Measurements from ENCODE around the gene ZFYVE9. TPM values are rescaled to one million over a fixed set of nuclear protein-coding genes. Genes with fewer than 3 reads are reported as not detected.
A peak's percentile ranks its signal among the peaks of the same experiment; 100 is the strongest.

The ZFYVE9 gene
- total and polyA plus RNA-seq, 2 experiments from 2014 or later = 5.4 to 27.3 TPM

DNA sequence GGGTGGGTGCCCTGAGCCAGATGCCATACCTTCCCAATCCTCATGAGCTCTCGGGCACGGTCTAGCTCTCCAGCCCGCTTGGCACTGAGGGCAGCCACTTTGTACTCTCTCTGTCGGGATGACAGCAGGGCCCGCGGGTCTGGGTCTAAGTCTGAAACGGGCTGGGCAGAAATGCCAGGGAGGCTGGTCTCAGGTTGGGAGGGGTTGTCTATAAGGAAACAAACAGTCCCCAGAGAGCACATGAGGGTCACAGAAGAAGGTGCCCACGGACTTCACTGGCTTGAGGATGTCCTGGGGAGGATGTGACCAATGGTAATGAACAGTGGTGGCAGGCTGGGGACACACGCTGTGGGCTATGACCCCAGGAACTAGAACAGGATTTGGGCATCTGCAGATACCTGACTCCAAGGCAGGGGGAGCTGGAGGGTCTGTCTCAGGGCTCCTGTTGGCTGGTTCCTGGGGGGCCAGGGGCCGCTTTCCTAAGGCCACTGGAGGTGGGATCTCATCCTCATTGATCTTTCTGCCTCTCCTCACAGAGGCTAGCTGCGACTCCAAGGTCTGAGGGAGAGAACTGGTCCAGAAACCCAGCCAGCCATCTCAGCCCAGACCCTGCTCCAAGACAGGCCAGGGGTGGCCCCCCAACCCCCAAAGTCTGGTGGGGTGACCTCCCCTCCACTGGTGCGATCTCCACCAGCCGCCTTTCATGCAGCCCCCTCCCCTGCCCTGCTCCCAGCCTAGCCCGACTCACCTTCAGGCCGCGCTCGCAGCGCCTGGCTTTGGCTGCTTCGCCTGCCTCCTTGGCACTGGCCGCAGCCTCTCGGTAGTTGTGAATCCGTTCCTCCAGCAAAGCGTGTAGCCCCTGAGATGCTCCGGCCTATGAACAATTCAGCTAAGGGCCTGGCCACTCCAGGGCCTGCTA is 218.0 kb downstream of the ZFYVE9 start:
- Histone ChIP-seq H3F3A (replicated peaks; ENCODE audit: low read depth) (no peaks in the 10 kb centered on the region), H3K4me1 (ENCODE audit: insufficient read depth) (peaks cover 7% of the 10 kb centered on the region), H3K4me2 (no peak overlapping the region), H3K4me3 (no peak overlapping the region), H3K27ac (ENCODE audit: low read depth) (no peak overlapping the region), H3K27me3 (ENCODE audit: insufficient read depth) (no peaks in the 10 kb centered on the region), H2AFZ (no peak overlapping the region), H3K79me2 (replicated peaks; ENCODE audit: insufficient read depth) (peaks cover 9% of the 10 kb centered on the region; the same call in 1 of the 2 replicates), H3K36me3 (ENCODE audit: insufficient read depth) (peaks cover 15% of the 10 kb centered on the region), H3K9me2 (ENCODE audit: insufficient read depth) (no peaks in the 10 kb centered on the region), H4K20me1 (replicated peaks; ENCODE audit: insufficient read depth) (no peaks in the 10 kb centered on the region)
- DNase-seq (ENCODE audit: low spot score) = peak; percentile 19
- Mint-ChIP-seq H3K27me3 (ENCODE audit: insufficient read depth, low read depth, poor library complexity) (peaks cover 13% of the 10 kb centered on the region), H3K27ac (no peak overlapping the region), H3K4me3 (no peak overlapping the region), H3K4me1 (peaks cover 5% of the 10 kb centered on the region; the same call in 2 of the 3 replicates), H3K36me3 (ENCODE audit: low read depth) (peaks cover 71% of the 10 kb centered on the region), H3K9me3 (no peaks in the 10 kb centered on the region)
- no peak; the same call in 2 of the 3 replicates for ATAC-seq
- TF ChIP-seq ZNF331 (CRISPR knock-in tag; IDR thresholded peaks at IDR 0.05; ENCODE audit: low read depth) (no peak), POLR2AphosphoS5 (IDR thresholded peaks at IDR 0.05; ENCODE audit: low read depth) (no peak), CREB1 (CRISPR knock-in tag; IDR thresholded peaks at IDR 0.05; ENCODE audit: low read depth) (no peak), JUNB (IDR thresholded peaks at IDR 0.05; ENCODE audit: unreplicated experiment) (no peak), NANOG (IDR thresholded peaks at IDR 0.05; ENCODE audit: borderline replicate concordance) (no peak)
- TF ChIP-seq, protein P1, sequence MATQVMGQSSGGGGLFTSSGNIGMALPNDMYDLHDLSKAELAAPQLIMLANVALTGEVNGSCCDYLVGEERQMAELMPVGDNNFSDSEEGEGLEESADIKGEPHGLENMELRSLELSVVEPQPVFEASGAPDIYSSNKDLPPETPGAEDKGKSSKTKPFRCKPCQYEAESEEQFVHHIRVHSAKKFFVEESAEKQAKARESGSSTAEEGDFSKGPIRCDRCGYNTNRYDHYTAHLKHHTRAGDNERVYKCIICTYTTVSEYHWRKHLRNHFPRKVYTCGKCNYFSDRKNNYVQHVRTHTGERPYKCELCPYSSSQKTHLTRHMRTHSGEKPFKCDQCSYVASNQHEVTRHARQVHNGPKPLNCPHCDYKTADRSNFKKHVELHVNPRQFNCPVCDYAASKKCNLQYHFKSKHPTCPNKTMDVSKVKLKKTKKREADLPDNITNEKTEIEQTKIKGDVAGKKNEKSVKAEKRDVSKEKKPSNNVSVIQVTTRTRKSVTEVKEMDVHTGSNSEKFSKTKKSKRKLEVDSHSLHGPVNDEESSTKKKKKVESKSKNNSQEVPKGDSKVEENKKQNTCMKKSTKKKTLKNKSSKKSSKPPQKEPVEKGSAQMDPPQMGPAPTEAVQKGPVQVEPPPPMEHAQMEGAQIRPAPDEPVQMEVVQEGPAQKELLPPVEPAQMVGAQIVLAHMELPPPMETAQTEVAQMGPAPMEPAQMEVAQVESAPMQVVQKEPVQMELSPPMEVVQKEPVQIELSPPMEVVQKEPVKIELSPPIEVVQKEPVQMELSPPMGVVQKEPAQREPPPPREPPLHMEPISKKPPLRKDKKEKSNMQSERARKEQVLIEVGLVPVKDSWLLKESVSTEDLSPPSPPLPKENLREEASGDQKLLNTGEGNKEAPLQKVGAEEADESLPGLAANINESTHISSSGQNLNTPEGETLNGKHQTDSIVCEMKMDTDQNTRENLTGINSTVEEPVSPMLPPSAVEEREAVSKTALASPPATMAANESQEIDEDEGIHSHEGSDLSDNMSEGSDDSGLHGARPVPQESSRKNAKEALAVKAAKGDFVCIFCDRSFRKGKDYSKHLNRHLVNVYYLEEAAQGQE (IDR thresholded peaks at IDR 0.05; ENCODE audit: unreplicated experiment) = no peak
- TF ChIP-seq, protein P2, sequence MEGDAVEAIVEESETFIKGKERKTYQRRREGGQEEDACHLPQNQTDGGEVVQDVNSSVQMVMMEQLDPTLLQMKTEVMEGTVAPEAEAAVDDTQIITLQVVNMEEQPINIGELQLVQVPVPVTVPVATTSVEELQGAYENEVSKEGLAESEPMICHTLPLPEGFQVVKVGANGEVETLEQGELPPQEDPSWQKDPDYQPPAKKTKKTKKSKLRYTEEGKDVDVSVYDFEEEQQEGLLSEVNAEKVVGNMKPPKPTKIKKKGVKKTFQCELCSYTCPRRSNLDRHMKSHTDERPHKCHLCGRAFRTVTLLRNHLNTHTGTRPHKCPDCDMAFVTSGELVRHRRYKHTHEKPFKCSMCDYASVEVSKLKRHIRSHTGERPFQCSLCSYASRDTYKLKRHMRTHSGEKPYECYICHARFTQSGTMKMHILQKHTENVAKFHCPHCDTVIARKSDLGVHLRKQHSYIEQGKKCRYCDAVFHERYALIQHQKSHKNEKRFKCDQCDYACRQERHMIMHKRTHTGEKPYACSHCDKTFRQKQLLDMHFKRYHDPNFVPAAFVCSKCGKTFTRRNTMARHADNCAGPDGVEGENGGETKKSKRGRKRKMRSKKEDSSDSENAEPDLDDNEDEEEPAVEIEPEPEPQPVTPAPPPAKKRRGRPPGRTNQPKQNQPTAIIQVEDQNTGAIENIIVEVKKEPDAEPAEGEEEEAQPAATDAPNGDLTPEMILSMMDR (conservative IDR thresholded peaks at IDR 0.05; ENCODE audit: low read depth in 2 of 2) = peak; percentile 21 to 23; a peak in 3 of 4 replicates

DNA sequence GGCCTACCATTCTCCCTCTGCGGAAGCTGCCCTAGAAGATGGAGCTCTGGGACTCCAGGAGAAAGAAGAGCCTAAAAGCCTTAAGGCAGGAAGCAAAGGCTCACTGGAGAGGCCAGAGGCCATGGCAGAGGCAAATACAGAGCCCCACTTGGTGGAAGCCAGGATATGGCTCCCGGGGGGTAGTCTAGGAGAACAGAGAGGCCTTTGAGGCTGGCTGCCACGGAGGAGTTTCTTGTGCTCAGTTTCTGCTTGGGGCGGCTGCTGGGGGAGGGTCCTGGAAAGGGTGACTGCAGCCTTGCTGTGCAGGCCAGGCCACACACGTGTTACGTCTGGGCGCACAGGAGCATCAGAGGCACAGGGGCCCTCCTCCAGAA is 218.7 kb downstream of the ZFYVE9 start:
- H3K4me1 ChIP-seq (ENCODE audit: insufficient read depth) = peaks cover 11% of the 10 kb centered on the region
- Mint-ChIP-seq H3K36me3 (ENCODE audit: low read depth) (peaks cover 67% of the 10 kb centered on the region), H3K9me3 (no peaks in the 10 kb centered on the region), H3K4me1 (peaks cover 5% of the 10 kb centered on the region; the same call in 2 of the 3 replicates), H3K27me3 (ENCODE audit: insufficient read depth, low read depth, poor library complexity) (peaks cover 18% of the 10 kb centered on the region), H3K27ac (no peak overlapping the region), H3K4me3 (no peak overlapping the region)
- no peaks in the 10 kb centered on the region for H3K27me3 ChIP-seq (ENCODE audit: insufficient read depth)
- no peaks in the 10 kb centered on the region for H4K20me1 ChIP-seq (replicated peaks; ENCODE audit: insufficient read depth)
- peaks cover 11% of the 10 kb centered on the region; the same call in 1 of the 2 replicates for H3K79me2 ChIP-seq (replicated peaks; ENCODE audit: insufficient read depth)
- no peak for DNase-seq (ENCODE audit: low spot score)
- H3K27ac ChIP-seq (ENCODE audit: low read depth) = no peak overlapping the region
- no peak overlapping the region for H3K4me3 ChIP-seq
- H3K9me2 ChIP-seq (ENCODE audit: insufficient read depth) = no peaks in the 10 kb centered on the region
- H3K4me2 ChIP-seq = no peak overlapping the region
- peaks cover 15% of the 10 kb centered on the region for H3K36me3 ChIP-seq (ENCODE audit: insufficient read depth)
- ATAC-seq = no peak
- H3F3A ChIP-seq (replicated peaks; ENCODE audit: low read depth) = no peaks in the 10 kb centered on the region
- H2AFZ ChIP-seq = no peak overlapping the region
- TF ChIP-seq, protein P3, sequence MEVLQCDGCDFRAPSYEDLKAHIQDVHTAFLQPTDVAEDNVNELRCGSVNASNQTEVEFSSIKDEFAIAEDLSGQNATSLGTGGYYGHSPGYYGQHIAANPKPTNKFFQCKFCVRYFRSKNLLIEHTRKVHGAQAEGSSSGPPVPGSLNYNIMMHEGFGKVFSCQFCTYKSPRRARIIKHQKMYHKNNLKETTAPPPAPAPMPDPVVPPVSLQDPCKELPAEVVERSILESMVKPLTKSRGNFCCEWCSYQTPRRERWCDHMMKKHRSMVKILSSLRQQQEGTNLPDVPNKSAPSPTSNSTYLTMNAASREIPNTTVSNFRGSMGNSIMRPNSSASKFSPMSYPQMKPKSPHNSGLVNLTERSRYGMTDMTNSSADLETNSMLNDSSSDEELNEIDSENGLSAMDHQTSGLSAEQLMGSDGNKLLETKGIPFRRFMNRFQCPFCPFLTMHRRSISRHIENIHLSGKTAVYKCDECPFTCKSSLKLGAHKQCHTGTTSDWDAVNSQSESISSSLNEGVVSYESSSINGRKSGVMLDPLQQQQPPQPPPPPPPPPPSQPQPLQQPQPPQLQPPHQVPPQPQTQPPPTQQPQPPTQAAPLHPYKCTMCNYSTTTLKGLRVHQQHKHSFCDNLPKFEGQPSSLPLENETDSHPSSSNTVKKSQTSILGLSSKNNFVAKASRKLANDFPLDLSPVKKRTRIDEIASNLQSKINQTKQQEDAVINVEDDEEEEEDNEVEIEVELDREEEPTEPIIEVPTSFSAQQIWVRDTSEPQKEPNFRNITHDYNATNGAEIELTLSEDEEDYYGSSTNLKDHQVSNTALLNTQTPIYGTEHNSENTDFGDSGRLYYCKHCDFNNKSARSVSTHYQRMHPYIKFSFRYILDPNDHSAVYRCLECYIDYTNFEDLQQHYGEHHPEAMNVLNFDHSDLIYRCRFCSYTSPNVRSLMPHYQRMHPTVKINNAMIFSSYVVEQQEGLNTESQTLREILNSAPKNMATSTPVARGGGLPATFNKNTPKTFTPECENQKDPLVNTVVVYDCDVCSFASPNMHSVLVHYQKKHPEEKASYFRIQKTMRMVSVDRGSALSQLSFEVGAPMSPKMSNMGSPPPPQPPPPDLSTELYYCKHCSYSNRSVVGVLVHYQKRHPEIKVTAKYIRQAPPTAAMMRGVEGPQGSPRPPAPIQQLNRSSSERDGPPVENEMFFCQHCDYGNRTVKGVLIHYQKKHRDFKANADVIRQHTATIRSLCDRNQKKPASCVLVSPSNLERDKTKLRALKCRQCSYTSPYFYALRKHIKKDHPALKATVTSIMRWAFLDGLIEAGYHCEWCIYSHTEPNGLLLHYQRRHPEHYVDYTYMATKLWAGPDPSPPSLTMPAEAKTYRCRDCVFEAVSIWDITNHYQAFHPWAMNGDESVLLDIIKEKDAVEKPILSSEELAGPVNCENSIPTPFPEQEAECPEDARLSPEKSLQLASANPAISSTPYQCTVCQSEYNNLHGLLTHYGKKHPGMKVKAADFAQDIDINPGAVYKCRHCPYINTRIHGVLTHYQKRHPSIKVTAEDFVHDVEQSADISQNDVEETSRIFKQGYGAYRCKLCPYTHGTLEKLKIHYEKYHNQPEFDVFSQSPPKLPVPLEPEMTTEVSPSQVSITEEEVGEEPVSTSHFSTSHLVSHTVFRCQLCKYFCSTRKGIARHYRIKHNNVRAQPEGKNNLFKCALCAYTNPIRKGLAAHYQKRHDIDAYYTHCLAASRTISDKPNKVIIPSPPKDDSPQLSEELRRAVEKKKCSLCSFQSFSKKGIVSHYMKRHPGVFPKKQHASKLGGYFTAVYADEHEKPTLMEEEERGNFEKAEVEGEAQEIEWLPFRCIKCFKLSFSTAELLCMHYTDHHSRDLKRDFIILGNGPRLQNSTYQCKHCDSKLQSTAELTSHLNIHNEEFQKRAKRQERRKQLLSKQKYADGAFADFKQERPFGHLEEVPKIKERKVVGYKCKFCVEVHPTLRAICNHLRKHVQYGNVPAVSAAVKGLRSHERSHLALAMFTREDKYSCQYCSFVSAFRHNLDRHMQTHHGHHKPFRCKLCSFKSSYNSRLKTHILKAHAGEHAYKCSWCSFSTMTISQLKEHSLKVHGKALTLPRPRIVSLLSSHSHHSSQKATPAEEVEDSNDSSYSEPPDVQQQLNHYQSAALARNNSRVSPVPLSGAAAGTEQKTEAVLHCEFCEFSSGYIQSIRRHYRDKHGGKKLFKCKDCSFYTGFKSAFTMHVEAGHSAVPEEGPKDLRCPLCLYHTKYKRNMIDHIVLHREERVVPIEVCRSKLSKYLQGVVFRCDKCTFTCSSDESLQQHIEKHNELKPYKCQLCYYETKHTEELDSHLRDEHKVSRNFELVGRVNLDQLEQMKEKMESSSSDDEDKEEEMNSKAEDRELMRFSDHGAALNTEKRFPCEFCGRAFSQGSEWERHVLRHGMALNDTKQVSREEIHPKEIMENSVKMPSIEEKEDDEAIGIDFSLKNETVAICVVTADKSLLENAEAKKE (CRISPR knock-in tag; IDR thresholded peaks at IDR 0.05) = no peak
- TF ChIP-seq POLR2AphosphoS5 (IDR thresholded peaks at IDR 0.05; ENCODE audit: low read depth) (no peak), EZH2 (IDR thresholded peaks at IDR 0.05; ENCODE audit: low read depth, unreplicated experiment) (no peak)

Measured in GM23338 (cell line).